ENCODE results near the gene NAA25. TPM values are rescaled to one million over a fixed set of nuclear protein-coding genes. Genes with fewer than 3 reads are reported as not detected.

The NAA25 gene
- total RNA-seq, 1 experiment from 2014 or later: 39.2 TPM

GRCh38 chr12:112124918-112125249 lies 16.3 kb upstream of the NAA25 start:
- Histone ChIP-seq H3K9ac (ENCODE audit: low read length) (0 out of 2 replicates have a peak overlapping the region, but pooled peaks have one; percentile 0), H3K9me2 (replicated peaks; ENCODE audit: insufficient read depth, low read length) (no peaks in the 10 kb centered on the region), H3K9me3 (ENCODE audit: low read length) (no peaks in the 10 kb centered on the region), H4K20me1 (ENCODE audit: insufficient read depth, low read depth, low read length) (no peaks in the 10 kb centered on the region), H3K4me3 (ENCODE audit: low read length) (peak overlapping the region; percentile 8), H3K4me1 (ENCODE audit: low read length) (peaks cover 53% of the 10 kb centered on the region), H2AFZ (ENCODE audit: low read length) (peak overlapping the region; percentile 56; the same call in 1 of the 2 replicates), H3K36me3 (ENCODE audit: insufficient read depth, low read length) (no peaks in the 10 kb centered on the region), H3K27ac (ENCODE audit: low read length) (peak overlapping the region; percentile 89), H3K27me3 (ENCODE audit: low read length) (no peaks in the 10 kb centered on the region), H3K79me2 (ENCODE audit: low read length) (peaks cover 44% of the 10 kb centered on the region), H3K4me2 (ENCODE audit: low read depth, low read length, poor library complexity, severe bottlenecking) (peak overlapping the region; percentile 53)
- DNase-seq: no peak

DNA sequence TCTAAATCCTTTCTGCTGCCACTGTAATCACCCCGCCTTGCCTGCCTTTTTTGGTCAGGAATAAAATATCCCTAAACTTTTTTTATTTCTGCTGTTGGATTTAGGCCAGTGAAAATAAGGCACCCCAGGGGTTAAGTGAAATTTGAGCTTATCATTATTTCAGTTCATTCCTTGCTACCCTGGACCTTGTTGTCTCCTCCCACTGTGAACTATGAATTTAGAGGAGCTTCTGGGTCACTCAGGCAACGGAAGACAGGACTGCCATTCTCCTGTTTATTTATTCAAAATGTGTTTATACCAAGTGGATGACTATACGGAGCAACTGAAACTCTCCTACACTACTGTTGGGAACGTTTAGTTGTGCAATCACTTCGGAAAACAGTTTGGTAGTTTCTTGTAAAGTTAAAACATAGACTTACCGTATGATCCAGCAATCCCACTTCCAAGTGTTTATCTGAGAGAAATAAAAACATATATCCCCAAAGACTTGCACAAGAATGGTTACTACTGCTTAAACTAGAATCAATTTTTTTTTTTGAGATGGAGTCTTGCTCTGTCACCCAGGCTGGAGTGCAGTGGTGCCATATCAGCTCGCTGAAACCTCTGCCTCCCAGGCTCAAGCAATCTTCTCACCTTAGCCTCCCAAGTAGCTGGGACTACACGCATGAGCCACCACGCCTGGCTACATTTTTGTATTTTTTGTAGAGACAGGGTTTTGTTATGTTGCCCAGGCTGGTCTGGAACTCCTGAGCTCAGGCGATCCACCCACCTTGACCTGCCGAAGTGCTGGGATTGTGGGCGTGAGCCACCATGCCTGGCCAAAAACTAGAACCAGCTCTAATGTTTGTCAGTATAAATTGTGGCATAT lies 14.5 kb upstream of the NAA25 start:
- H3K9ac ChIP-seq (ENCODE audit: low read length): no peak overlapping the region
- H3K27ac ChIP-seq (ENCODE audit: low read length): no peak overlapping the region
- H3K79me2 ChIP-seq (ENCODE audit: low read length): peaks cover 27% of the 10 kb centered on the region
- no peaks in the 10 kb centered on the region for H4K20me1 ChIP-seq (ENCODE audit: insufficient read depth, low read depth, low read length)
- DNase-seq: no peak
- no peak overlapping the region for H3K4me3 ChIP-seq (ENCODE audit: low read length)
- no peak overlapping the region for H3K4me2 ChIP-seq (ENCODE audit: low read depth, low read length, poor library complexity, severe bottlenecking)
- H3K36me3 ChIP-seq (ENCODE audit: insufficient read depth, low read length): no peaks in the 10 kb centered on the region
- H2AFZ ChIP-seq (ENCODE audit: low read length): no peak overlapping the region
- no peaks in the 10 kb centered on the region for H3K27me3 ChIP-seq (ENCODE audit: low read length)
- no peaks in the 10 kb centered on the region for H3K9me2 ChIP-seq (replicated peaks; ENCODE audit: insufficient read depth, low read length)
- H3K4me1 ChIP-seq (ENCODE audit: low read length): peaks cover 35% of the 10 kb centered on the region
- H3K9me3 ChIP-seq (ENCODE audit: low read length): no peaks in the 10 kb centered on the region

- Histone ChIP-seq H3K79me2 (ENCODE audit: low read length) (peaks cover 16% of the 10 kb centered on the region), H3K4me1 (ENCODE audit: low read length) (peaks cover 24% of the 10 kb centered on the region), H3K36me3 (ENCODE audit: insufficient read depth, low read length) (no peaks in the 10 kb centered on the region), H4K20me1 (ENCODE audit: insufficient read depth, low read depth, low read length) (no peaks in the 10 kb centered on the region), H3K9me2 (replicated peaks; ENCODE audit: insufficient read depth, low read length) (no peaks in the 10 kb centered on the region), H3K27ac (ENCODE audit: low read length) (no peak overlapping the region), H3K9ac (ENCODE audit: low read length) (no peak overlapping the region), H3K4me3 (ENCODE audit: low read length) (no peak overlapping the region), H2AFZ (ENCODE audit: low read length) (no peak overlapping the region), H3K4me2 (ENCODE audit: low read depth, low read length, poor library complexity, severe bottlenecking) (no peak overlapping the region), H3K27me3 (ENCODE audit: low read length) (no peaks in the 10 kb centered on the region), H3K9me3 (ENCODE audit: low read length) (no peaks in the 10 kb centered on the region)
- DNase-seq: no peak
Measured at GRCh38 chr12:112121780-112122565, 13.4 kb upstream of the NAA25 start.

- Histone ChIP-seq H4K20me1 (ENCODE audit: insufficient read depth, low read depth, low read length) (no peaks in the 10 kb centered on the region), H3K9me3 (ENCODE audit: low read length) (no peaks in the 10 kb centered on the region), H3K4me1 (ENCODE audit: low read length) (peaks cover 7% of the 10 kb centered on the region), H3K9ac (ENCODE audit: low read length) (no peak overlapping the region), H3K27me3 (ENCODE audit: low read length) (no peaks in the 10 kb centered on the region), H3K9me2 (replicated peaks; ENCODE audit: insufficient read depth, low read length) (no peaks in the 10 kb centered on the region), H3K4me2 (ENCODE audit: low read depth, low read length, poor library complexity, severe bottlenecking) (no peak overlapping the region), H3K27ac (ENCODE audit: low read length) (no peak overlapping the region), H2AFZ (ENCODE audit: low read length) (no peak overlapping the region), H3K4me3 (ENCODE audit: low read length) (no peak overlapping the region), H3K79me2 (ENCODE audit: low read length) (no peaks in the 10 kb centered on the region), H3K36me3 (ENCODE audit: insufficient read depth, low read length) (no peaks in the 10 kb centered on the region)
- DNase-seq: no peak
Measured at GRCh38 chr12:112117685-112118084, 9.1 kb upstream of the NAA25 start.

GRCh38 chr12:112116232-112117060 lies 7.9 kb upstream of the NAA25 start:
- no peaks in the 10 kb centered on the region for H3K9me3 ChIP-seq (ENCODE audit: low read length)
- H3K27ac ChIP-seq (ENCODE audit: low read length): no peak overlapping the region
- H3K4me2 ChIP-seq (ENCODE audit: low read depth, low read length, poor library complexity, severe bottlenecking): peak overlapping the region; percentile 29
- peak overlapping the region; percentile 72; the same call in 1 of the 2 replicates for H2AFZ ChIP-seq (ENCODE audit: low read length)
- H3K79me2 ChIP-seq (ENCODE audit: low read length): no peaks in the 10 kb centered on the region
- no peaks in the 10 kb centered on the region for H3K27me3 ChIP-seq (ENCODE audit: low read length)
- no peak overlapping the region for H3K4me3 ChIP-seq (ENCODE audit: low read length)
- 0 out of 2 replicates have a peak overlapping the region, but pooled peaks have one; percentile 12 for H3K9ac ChIP-seq (ENCODE audit: low read length)
- H4K20me1 ChIP-seq (ENCODE audit: insufficient read depth, low read depth, low read length): no peaks in the 10 kb centered on the region
- DNase-seq: peak; percentile 67
- H3K9me2 ChIP-seq (replicated peaks; ENCODE audit: insufficient read depth, low read length): no peaks in the 10 kb centered on the region
- peaks cover 7% of the 10 kb centered on the region for H3K4me1 ChIP-seq (ENCODE audit: low read length)
- no peaks in the 10 kb centered on the region for H3K36me3 ChIP-seq (ENCODE audit: insufficient read depth, low read length)

- Histone ChIP-seq H3K9ac (ENCODE audit: low read length) (no peak overlapping the region), H3K4me1 (ENCODE audit: low read length) (peaks cover 12% of the 10 kb centered on the region), H3K27me3 (ENCODE audit: low read length) (no peaks in the 10 kb centered on the region), H3K79me2 (ENCODE audit: low read length) (no peaks in the 10 kb centered on the region), H3K9me2 (replicated peaks; ENCODE audit: insufficient read depth, low read length) (no peaks in the 10 kb centered on the region), H2AFZ (ENCODE audit: low read length) (no peak overlapping the region), H3K4me3 (ENCODE audit: low read length) (no peak overlapping the region), H3K27ac (ENCODE audit: low read length) (no peak overlapping the region), H4K20me1 (ENCODE audit: insufficient read depth, low read depth, low read length) (no peaks in the 10 kb centered on the region), H3K36me3 (ENCODE audit: insufficient read depth, low read length) (no peaks in the 10 kb centered on the region), H3K4me2 (ENCODE audit: low read depth, low read length, poor library complexity, severe bottlenecking) (no peak overlapping the region), H3K9me3 (ENCODE audit: low read length) (no peaks in the 10 kb centered on the region)
- DNase-seq: no peak
Measured at GRCh38 chr12:112115259-112116045, 6.9 kb upstream of the NAA25 start.

- H3K4me3 ChIP-seq (ENCODE audit: low read length): no peak overlapping the region
- no peaks in the 10 kb centered on the region for H4K20me1 ChIP-seq (ENCODE audit: insufficient read depth, low read depth, low read length)
- H3K4me1 ChIP-seq (ENCODE audit: low read length): peaks cover 29% of the 10 kb centered on the region
- no peaks in the 10 kb centered on the region for H3K9me3 ChIP-seq (ENCODE audit: low read length)
- H3K36me3 ChIP-seq (ENCODE audit: insufficient read depth, low read length): no peaks in the 10 kb centered on the region
- H3K4me2 ChIP-seq (ENCODE audit: low read depth, low read length, poor library complexity, severe bottlenecking): no peak overlapping the region
- H3K79me2 ChIP-seq (ENCODE audit: low read length): peaks cover 14% of the 10 kb centered on the region
- DNase-seq: no peak
- no peaks in the 10 kb centered on the region for H3K9me2 ChIP-seq (replicated peaks; ENCODE audit: insufficient read depth, low read length)
- no peaks in the 10 kb centered on the region for H3K27me3 ChIP-seq (ENCODE audit: low read length)
- H3K27ac ChIP-seq (ENCODE audit: low read length): no peak overlapping the region
- no peak overlapping the region for H3K9ac ChIP-seq (ENCODE audit: low read length)
- no peak overlapping the region for H2AFZ ChIP-seq (ENCODE audit: low read length)
Measured at GRCh38 chr12:112112409-112113133, 4.0 kb upstream of the NAA25 start.
